Measurements from ENCODE around the gene NDUFA6. TPM values are rescaled to one million over a fixed set of nuclear protein-coding genes. Genes with fewer than 3 reads are reported as not detected.

NDUFA6 gene
- total and polyA plus RNA-seq, 2 donors, result 90.0 to 99.7 TPM

GRCh38 chr22:42091455-42091782, 847 bp upstream of the NDUFA6 start:
- Histone ChIP-seq H3K4me3 (ENCODE audit: low read length in 2 of 2) (peak overlapping the region; percentile 70 to 97), H3K36me3 (ENCODE audit: control insufficient read depth in 2 of 2, insufficient read depth in 2 of 2, low read length in 1 of 2) (peaks cover 6 to 20% of the 10 kb centered on the region in 2 donors), H3K4me1 (ENCODE audit: control insufficient read depth in 2 of 2, insufficient read depth in 2 of 2, low read length in 2 of 2) (peaks cover 6 to 23% of the 10 kb centered on the region in 2 donors), H3K27me3 (ENCODE audit: control insufficient read depth in 2 of 2, insufficient read depth in 1 of 2, low read length in 1 of 2) (no peaks in the 10 kb centered on the region), H3K9me3 (ENCODE audit: control insufficient read depth in 2 of 2, insufficient read depth in 1 of 2, low read length in 1 of 2) (peaks cover 0 to 14% of the 10 kb centered on the region in 2 donors), H3K27ac (ENCODE audit: low read depth in 1 of 2, low read length in 1 of 2) (peak overlapping the region; percentile 86 to 87)
- no peak for DNase-seq (ENCODE audit: low read depth in 6 of 9, low spot score in 9 of 9)
- WGBS, result 47% methylated on average over 7 of the region's 7 CpGs

GRCh38 chr22:42086051-42086450, 4.5 kb downstream of the NDUFA6 start:
- WGBS, result 94% methylated on average over 6 of the region's 6 CpGs
- DNase-seq (ENCODE audit: low read depth in 6 of 9, low spot score in 9 of 9), result no peak
- Histone ChIP-seq H3K27ac (ENCODE audit: low read depth in 1 of 2, low read length in 1 of 2) (no peak overlapping the region), H3K27me3 (ENCODE audit: control insufficient read depth in 2 of 2, insufficient read depth in 1 of 2, low read length in 1 of 2) (no peaks in the 10 kb centered on the region), H3K9me3 (ENCODE audit: control insufficient read depth in 2 of 2, insufficient read depth in 1 of 2, low read length in 1 of 2) (peaks cover 0 to 14% of the 10 kb centered on the region in 2 donors), H3K36me3 (ENCODE audit: control insufficient read depth in 2 of 2, insufficient read depth in 2 of 2, low read length in 1 of 2) (peaks cover 51 to 64% of the 10 kb centered on the region in 2 donors), H3K4me1 (ENCODE audit: control insufficient read depth in 2 of 2, insufficient read depth in 2 of 2, low read length in 2 of 2) (peaks cover 2 to 15% of the 10 kb centered on the region in 2 donors), H3K4me3 (ENCODE audit: low read length in 2 of 2) (no peak overlapping the region)

GRCh38 chr22:42084874-42085273, 5.7 kb downstream of the NDUFA6 start:
- Histone ChIP-seq H3K27me3 (ENCODE audit: control insufficient read depth in 2 of 2, insufficient read depth in 1 of 2, low read length in 1 of 2) (no peaks in the 10 kb centered on the region), H3K4me1 (ENCODE audit: control insufficient read depth in 2 of 2, insufficient read depth in 2 of 2, low read length in 2 of 2) (peaks cover 6 to 17% of the 10 kb centered on the region in 2 donors), H3K4me3 (ENCODE audit: low read length in 2 of 2) (no peak overlapping the region), H3K9me3 (ENCODE audit: control insufficient read depth in 2 of 2, insufficient read depth in 1 of 2, low read length in 1 of 2) (peaks cover 0 to 11% of the 10 kb centered on the region in 2 donors), H3K36me3 (ENCODE audit: control insufficient read depth in 2 of 2, insufficient read depth in 2 of 2, low read length in 1 of 2) (peaks cover 51 to 64% of the 10 kb centered on the region in 2 donors), H3K27ac (ENCODE audit: low read depth in 1 of 2, low read length in 1 of 2) (no peak overlapping the region)
- 98% methylated on average over 8 of the region's 8 CpGs for WGBS
- no peak for DNase-seq (ENCODE audit: low read depth in 6 of 9, low spot score in 9 of 9)

GRCh38 chr22:42083119-42083518, 7.5 kb downstream of the NDUFA6 start:
- peaks cover 14 to 18% of the 10 kb centered on the region in 2 donors for H3K4me1 ChIP-seq (ENCODE audit: control insufficient read depth in 2 of 2, insufficient read depth in 2 of 2, low read length in 2 of 2)
- DNase-seq (ENCODE audit: low read depth in 6 of 9, low spot score in 9 of 9), result no peak
- H3K4me3 ChIP-seq (ENCODE audit: low read length in 2 of 2), result no peak overlapping the region
- no peaks in the 10 kb centered on the region for H3K27me3 ChIP-seq (ENCODE audit: control insufficient read depth in 2 of 2, insufficient read depth in 1 of 2, low read length in 1 of 2)
- H3K27ac ChIP-seq (ENCODE audit: low read depth in 1 of 2, low read length in 1 of 2), result no peak overlapping the region
- H3K36me3 ChIP-seq (ENCODE audit: control insufficient read depth in 2 of 2, insufficient read depth in 2 of 2, low read length in 1 of 2), result peaks cover 51 to 54% of the 10 kb centered on the region in 2 donors
- H3K9me3 ChIP-seq (ENCODE audit: control insufficient read depth in 2 of 2, insufficient read depth in 1 of 2, low read length in 1 of 2), result no peaks in the 10 kb centered on the region
- WGBS, result 99% methylated on average over 4 of the region's 4 CpGs

GRCh38 chr22:42080287-42080686, 10.3 kb downstream of the NDUFA6 start:
- 5% methylated on average over 14 of the region's 14 CpGs for WGBS
- H3K36me3 ChIP-seq (ENCODE audit: control insufficient read depth in 2 of 2, insufficient read depth in 2 of 2, low read length in 1 of 2), result peaks cover 34% of the 10 kb centered on the region in 2 donors
- H3K4me1 ChIP-seq (ENCODE audit: control insufficient read depth in 2 of 2, insufficient read depth in 2 of 2, low read length in 2 of 2), result peaks cover 15 to 25% of the 10 kb centered on the region in 2 donors
- H3K27ac ChIP-seq (ENCODE audit: low read depth in 1 of 2, low read length in 1 of 2), result peak overlapping the region; percentile 94 to 99
- no peaks in the 10 kb centered on the region for H3K9me3 ChIP-seq (ENCODE audit: control insufficient read depth in 2 of 2, insufficient read depth in 1 of 2, low read length in 1 of 2)
- no peaks in the 10 kb centered on the region for H3K27me3 ChIP-seq (ENCODE audit: control insufficient read depth in 2 of 2, insufficient read depth in 1 of 2, low read length in 1 of 2)
- peak in 1 of 9 donors; percentile 21 for DNase-seq (ENCODE audit: low read depth in 6 of 9, low spot score in 9 of 9)
- peak overlapping the region; percentile 75 to 83 for H3K4me3 ChIP-seq (ENCODE audit: low read length in 2 of 2)

GRCh38 chr22:42079319-42080251, 11.0 kb downstream of the NDUFA6 start, which contains the start of gene SMDT1:
Gene SMDT1, plus strand, starts transcription at chr22:42079700. Its CDS starts 69 bp downstream, at chr22:42079769.
- peak; percentile 94 to 99 (median 97) for DNase-seq (ENCODE audit: low read depth in 6 of 9, low spot score in 9 of 9)
- peaks cover 19 to 32% of the 10 kb centered on the region in 2 donors for H3K4me1 ChIP-seq (ENCODE audit: control insufficient read depth in 2 of 2, insufficient read depth in 2 of 2, low read length in 2 of 2)
- H3K27me3 ChIP-seq (ENCODE audit: control insufficient read depth in 2 of 2, insufficient read depth in 1 of 2, low read length in 1 of 2), result no peaks in the 10 kb centered on the region
- H3K27ac ChIP-seq (ENCODE audit: low read depth in 1 of 2, low read length in 1 of 2), result peak within 1 kb of the TSS; percentile 94 to 99
- H3K9me3 ChIP-seq (ENCODE audit: control insufficient read depth in 2 of 2, insufficient read depth in 1 of 2, low read length in 1 of 2), result no peaks in the 10 kb centered on the region
- H3K36me3 ChIP-seq (ENCODE audit: control insufficient read depth in 2 of 2, insufficient read depth in 2 of 2, low read length in 1 of 2), result peaks cover 27 to 29% of the 10 kb centered on the region in 2 donors
- under 1% methylated on average over 71 of the region's 71 CpGs for whole genome bisulfite sequencing
- peak within 1 kb of the TSS; percentile 75 to 83 for H3K4me3 ChIP-seq (ENCODE audit: low read length in 2 of 2)

GRCh38 chr22:42078469-42079318, 11.9 kb downstream of the NDUFA6 start:
- Histone ChIP-seq H3K4me1 (ENCODE audit: control insufficient read depth in 2 of 2, insufficient read depth in 2 of 2, low read length in 2 of 2) (peaks cover 23 to 40% of the 10 kb centered on the region in 2 donors), H3K4me3 (ENCODE audit: low read length in 2 of 2) (peak overlapping the region; percentile 75 to 83), H3K36me3 (ENCODE audit: control insufficient read depth in 2 of 2, insufficient read depth in 2 of 2, low read length in 1 of 2) (peaks cover 21% of the 10 kb centered on the region in 2 donors), H3K27me3 (ENCODE audit: control insufficient read depth in 2 of 2, insufficient read depth in 1 of 2, low read length in 1 of 2) (peaks cover 0 to 5% of the 10 kb centered on the region in 2 donors), H3K9me3 (ENCODE audit: control insufficient read depth in 2 of 2, insufficient read depth in 1 of 2, low read length in 1 of 2) (no peaks in the 10 kb centered on the region), H3K27ac (ENCODE audit: low read depth in 1 of 2, low read length in 1 of 2) (peak overlapping the region; percentile 94 to 99)
- WGBS, result 80% methylated on average over 24 of the region's 24 CpGs
- no peak for DNase-seq (ENCODE audit: low read depth in 6 of 9, low spot score in 9 of 9)

- 94% methylated on average over 21 of the region's 21 CpGs for whole genome bisulfite sequencing
- Histone ChIP-seq H3K27ac (ENCODE audit: low read depth in 1 of 2, low read length in 1 of 2) (peak overlapping the region in 1 of 2 donors; percentile 13), H3K27me3 (ENCODE audit: control insufficient read depth in 2 of 2, insufficient read depth in 1 of 2, low read length in 1 of 2) (peaks cover 0 to 8% of the 10 kb centered on the region in 2 donors), H3K4me3 (ENCODE audit: low read length in 2 of 2) (no peak overlapping the region), H3K4me1 (ENCODE audit: control insufficient read depth in 2 of 2, insufficient read depth in 2 of 2, low read length in 2 of 2) (peaks cover 23 to 41% of the 10 kb centered on the region in 2 donors), H3K9me3 (ENCODE audit: control insufficient read depth in 2 of 2, insufficient read depth in 1 of 2, low read length in 1 of 2) (no peaks in the 10 kb centered on the region), H3K36me3 (ENCODE audit: control insufficient read depth in 2 of 2, insufficient read depth in 2 of 2, low read length in 1 of 2) (peaks cover 10% of the 10 kb centered on the region in 2 donors)
- no peak for DNase-seq (ENCODE audit: low read depth in 6 of 9, low spot score in 9 of 9)
These were observed 13.0 kb downstream of the NDUFA6 start for GRCh38 chr22:42077486-42078125.
